GM19467 (cell line): ENCODE results near the gene GDF15.
"Not testable (repeated sequence)": the region's sequence is repeated elsewhere in the genome, so short reads cannot be mapped to it uniquely, and the experiment has no call there.

Source experiments
- ATAC-seq: cut with Tn5 transposase; IDR thresholded peaks from one replicate; pipeline ENCODE4 v1.9.1; 2021; ENCODE audit warnings: mild to moderate bottlenecking, moderate library complexity; ENCODE audit not compliant: unreplicated experiment

Gene GDF15, protein sequence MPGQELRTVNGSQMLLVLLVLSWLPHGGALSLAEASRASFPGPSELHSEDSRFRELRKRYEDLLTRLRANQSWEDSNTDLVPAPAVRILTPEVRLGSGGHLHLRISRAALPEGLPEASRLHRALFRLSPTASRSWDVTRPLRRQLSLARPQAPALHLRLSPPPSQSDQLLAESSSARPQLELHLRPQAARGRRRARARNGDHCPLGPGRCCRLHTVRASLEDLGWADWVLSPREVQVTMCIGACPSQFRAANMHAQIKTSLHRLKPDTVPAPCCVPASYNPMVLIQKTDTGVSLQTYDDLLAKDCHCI

GRCh38 chr19:18385675-18386542 is at the start of gene GDF15:
TSS of gene GDF15 (plus strand) at chr19:18386158. CDS start at chr19:18386190, 32 bp downstream.
- no peak for ATAC-seq

- ATAC-seq, result no peak
Measured at GRCh38 chr19:18338541-18338940, 47.4 kb upstream of the GDF15 start.

DNA sequence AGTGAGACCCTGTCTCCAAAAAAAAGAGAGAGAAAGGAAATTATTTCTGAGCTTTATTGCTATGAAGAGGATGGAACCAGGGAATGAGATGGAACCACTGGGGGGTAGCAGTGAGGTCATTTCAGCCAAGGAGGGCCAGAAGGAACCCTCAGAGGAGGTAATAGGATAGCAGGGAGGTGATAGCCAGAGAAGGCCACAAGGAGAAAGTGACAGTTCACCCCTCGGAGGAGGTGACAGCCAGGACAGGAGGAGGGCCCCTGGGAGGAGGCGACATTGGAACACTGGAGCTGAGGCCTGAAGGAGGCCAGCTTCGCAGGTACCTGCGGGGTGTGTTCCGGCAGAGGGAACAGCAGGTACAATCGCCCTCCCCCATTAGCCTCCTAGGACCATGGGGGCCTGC is 46.2 kb upstream of the GDF15 start:
- ATAC-seq, result no peak

DNA sequence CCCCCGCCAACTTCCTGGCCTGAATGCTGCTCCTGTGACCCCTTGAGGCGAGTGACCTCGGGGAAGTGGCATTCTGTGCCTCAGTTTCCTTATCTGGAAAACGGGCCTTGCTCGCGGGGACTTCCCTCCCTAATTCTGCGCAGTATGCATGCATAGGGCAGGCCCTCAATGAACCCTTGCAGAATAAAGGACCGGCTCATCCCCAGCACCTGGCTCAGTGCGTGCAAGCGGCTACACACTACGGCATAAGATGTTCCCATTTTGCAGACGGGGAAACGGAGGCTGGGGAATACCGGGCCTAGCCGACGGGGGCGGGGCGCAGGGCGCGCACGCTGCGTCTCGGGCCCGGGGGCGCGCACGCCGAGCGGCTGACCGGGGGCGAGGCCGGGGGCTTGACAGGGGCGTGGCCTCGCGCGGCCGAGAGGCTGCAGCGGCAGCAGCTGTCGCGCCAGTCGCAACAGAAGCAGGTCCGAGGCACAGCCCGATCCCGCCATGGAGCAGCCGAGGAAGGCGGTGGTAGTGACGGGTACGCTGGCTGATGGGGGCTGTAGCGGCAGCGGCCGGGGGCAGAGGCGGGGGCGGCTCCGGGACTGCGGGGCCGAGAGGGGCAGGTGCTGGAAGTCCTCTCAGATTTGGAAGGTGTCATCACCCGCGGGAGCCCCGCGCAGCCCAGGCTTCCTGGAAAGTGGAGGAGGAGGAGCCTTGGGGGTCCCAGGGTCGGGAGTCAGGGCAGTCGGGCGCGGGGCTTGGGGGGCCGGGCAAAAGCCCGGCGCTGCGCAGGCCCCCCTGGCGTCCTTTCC is 45.6 kb upstream of the GDF15 start, which contains the start of gene PGPEP1:
TSS of gene PGPEP1 (plus strand) at position 409 of the 800 bp plus-strand sequence. CDS start at position 493, 84 bp downstream.
- ATAC-seq, result no peak

DNA sequence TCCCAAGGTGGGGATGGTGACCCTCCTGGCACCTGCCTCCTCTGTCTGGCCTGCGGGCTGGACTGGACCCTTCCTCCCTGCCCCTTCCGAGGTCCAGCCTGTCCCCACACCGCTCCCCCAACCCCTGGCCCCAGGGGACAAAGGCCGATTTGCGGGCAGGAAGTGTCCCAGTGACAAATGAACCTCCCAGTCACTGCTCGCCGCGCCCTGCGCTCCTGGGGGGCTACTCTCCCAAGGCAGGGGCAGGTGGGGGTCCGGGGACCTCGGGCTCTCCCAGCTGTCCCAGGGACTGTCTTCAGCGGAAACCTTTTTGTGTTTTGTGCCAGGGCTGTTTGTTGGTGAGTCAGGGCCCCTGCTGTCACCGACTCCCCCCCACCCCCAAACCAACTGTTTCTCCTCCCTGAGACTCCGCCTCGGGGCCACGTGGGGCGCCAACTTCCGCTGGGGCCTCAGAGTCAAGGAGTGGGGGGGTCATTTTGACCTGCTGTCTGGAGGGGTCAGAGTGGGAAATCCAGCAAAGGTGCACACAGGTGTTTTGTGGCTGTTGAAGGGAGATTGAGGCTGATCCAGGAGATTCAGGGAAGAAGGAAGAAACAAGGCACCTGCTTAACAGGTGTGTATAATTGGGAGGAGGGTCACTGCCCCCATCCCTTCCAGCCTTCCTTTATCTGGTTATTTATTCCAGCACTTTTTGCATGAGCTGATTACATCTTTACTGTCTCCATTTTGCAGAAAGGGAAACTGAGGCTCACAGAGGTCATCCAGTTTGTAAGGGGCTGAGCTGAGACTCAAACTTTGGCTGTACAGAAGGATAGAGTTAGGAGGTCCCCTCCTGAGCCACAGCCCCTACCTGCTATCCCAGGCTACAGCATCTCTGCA is 44.7 kb upstream of the GDF15 start:
- ATAC-seq, result no peak

DNA sequence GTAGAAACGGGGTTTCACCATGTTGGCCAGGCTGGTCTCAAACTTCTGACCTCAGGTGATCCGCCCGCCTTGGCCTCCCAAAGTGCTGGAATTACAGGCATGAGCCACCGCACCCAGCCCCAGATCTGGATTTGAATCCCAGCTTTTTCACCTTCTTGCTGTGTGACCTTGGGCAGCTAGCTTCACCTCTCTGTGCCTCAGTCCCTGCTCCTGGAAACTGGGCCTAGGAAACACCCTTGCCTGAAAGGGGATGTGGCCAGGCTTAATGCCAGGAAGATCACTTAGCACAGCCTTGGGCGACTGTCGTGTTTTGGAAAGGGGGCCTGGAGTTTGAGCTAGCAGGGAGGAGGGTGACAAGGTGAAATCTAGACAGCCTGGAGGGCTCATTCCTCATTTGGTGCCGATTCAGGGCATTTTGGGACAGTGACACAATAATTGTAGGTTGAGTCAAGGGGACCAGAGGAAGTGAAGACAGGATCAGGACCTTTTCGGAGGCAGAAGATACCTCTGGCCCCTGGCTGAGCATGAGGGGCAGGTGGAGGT is 43.8 kb upstream of the GDF15 start:
- ATAC-seq, result no peak

DNA sequence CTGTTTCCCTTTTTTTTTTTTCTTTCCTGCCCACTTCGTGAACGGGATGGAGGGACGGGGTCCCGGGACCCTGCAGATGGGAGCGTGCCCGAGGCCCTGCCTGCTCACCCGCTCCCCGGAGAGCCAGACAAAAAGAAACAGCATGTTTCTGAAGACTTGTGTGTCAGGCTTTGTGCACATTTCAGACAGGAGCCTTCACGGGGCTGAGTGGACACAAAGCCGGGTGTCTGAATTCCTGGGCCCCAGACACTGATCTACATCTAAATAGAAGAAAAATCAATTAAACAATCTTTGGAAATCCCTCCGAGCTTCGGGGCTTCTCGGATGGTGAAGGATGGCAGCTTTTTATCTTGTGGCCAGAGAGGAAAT is 41.4 kb upstream of the GDF15 start:
- no peak for ATAC-seq

- ATAC-seq, result no peak
Measured at GRCh38 chr19:18345296-18345695, 40.7 kb upstream of the GDF15 start.

- no peak for ATAC-seq
Measured at GRCh38 chr19:18346091-18346490, 39.9 kb upstream of the GDF15 start.

GRCh38 chr19:18348171-18348570 is 37.8 kb upstream of the GDF15 start:
- no peak for ATAC-seq

DNA sequence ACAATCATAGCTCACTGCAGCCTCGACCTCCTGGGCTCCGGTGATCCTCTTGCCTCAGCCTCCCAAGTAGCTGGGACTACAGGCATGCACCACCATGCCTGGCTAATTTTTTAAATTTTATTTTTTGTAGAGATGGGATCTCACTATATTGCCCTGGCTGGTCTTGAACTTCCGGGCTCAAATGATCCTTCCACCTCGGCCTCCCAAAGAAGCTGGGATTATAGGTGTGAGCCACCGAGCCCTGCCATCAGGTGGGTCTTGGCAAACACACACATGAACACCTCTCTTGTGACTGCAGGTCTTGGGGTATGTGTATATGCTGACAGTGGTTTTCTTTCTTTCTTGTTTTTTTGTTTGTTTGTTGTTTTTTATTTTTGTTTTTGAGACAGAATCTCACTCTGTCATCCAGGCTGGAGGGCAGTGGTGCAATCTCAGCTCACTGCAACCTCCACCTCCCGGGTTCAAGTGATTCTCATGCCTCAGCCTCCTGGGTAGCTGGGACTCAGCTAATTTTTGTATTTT is 37.1 kb upstream of the GDF15 start:
- ATAC-seq, result not testable (repeated sequence)

DNA sequence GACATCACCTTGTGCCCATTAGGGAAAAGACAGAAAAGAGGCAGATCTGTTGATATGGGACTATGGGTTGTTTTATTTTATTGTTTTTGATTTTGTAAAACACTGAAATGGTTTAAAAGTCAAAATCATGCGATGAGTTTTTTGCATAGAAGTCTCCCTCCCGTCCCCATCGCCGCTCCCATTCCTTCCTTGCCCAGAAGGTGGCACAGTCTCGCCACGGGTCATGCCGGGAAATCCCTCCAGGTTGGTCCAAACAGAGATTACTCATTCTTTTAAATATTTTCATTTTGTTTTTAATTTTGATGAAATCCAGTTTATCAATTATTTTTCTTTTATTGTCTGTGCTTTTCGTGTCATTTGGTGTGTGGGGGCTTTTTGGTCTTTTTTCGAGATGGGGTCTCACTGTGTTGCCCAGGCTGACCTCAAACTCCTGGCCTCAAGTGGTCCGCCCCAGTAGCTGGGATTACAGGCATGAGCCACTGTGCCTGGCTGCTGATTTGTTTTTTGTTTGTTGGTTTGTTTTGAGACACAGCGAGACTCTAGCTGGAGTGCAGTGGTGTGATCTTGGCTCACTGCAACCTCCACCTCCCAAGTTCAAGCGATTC is 36.3 kb upstream of the GDF15 start:
- ATAC-seq, result no peak

GRCh38 chr19:18350490-18350889 is 35.5 kb upstream of the GDF15 start:
- ATAC-seq, result no peak

- ATAC-seq, result no peak
Measured at GRCh38 chr19:18351544-18351943, 34.4 kb upstream of the GDF15 start.

DNA sequence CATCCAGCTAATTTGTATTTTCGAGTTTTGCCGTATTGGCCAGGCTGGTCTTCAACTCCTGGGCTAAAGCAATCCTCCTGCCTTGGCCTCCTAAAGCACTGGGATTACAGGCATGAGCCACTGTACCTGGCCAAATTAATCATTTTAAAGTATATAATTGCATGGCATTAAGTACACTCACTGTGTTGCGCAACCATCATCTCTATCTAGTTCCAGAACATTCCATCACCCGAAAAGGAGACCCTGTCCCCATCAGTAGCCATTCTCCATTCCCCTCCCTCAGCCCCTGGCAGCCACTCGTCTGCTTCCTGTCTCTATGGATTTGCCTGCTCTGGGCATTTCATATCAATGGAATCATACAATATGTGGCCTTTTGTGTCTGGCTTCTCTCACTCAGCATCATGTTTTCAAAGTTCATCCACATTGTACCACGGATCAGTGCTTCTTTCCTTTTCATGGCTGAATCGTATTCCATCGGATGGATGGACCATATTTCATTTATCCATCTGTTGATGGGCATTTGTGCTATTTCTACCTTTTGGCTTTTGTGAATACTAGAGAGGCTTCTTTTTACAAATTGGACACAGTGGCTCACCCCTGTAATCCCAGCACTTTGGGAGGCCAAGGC is 32.5 kb upstream of the GDF15 start:
- no peak for ATAC-seq

GRCh38 chr19:18354743-18355142 is 31.2 kb upstream of the GDF15 start:
- ATAC-seq, result not testable (repeated sequence)

DNA sequence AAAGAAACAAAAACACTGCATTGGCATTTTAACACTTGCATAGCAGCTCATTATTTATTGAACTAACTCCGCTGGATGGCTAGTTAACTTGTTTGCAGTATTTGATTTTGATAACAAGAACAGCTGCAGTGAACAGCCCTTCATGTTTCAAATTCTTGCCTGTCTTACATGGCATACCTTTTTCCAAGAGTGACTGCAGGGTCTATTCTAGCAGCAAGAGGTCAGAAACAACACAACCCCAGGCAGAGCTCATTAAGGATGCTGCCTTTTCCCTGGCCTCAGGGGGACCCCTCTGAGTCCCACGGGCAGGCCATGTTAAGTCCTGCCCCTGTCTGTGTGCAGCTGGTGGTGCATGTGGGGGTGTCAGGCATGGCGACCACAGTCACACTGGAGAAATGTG is 28.9 kb upstream of the GDF15 start:
- ATAC-seq, result no peak

- ATAC-seq, result no peak
Measured at GRCh38 chr19:18361646-18362045, 24.3 kb upstream of the GDF15 start.
